ENCODE data around the gene HGS. TPM values are rescaled to one million over a fixed set of nuclear protein-coding genes. Genes with fewer than 3 reads are reported as not detected.

HGS gene
- total RNA-seq, 2 donors from 2014 or later, result 60.7 to 66.9 TPM

- TF ChIP-seq CTCF (IDR thresholded peaks at IDR 0.05) (no peak), POLR2A (IDR thresholded peaks at IDR 0.05) (peak; percentile 76 to 88 (median 88))
- Histone ChIP-seq H3K4me1 (peaks cover 19% of the 10 kb centered on the region), H3K27me3 (no peaks in the 10 kb centered on the region), H3K4me3 (peak within 1 kb of the TSS; percentile 75 to 80), H3K9me3 (no peaks in the 10 kb centered on the region), H3K36me3 (replicated peaks in 1 of 2; ENCODE audit: insufficient read depth in 1 of 2, low read depth in 2 of 2) (peaks cover 0 to 6% of the 10 kb centered on the region in 2 donors), H3K27ac (peak within 1 kb of the TSS; percentile 63 to 88 (median 79))
- 0% methylated on average over 2 to 89 of the region's 96 CpGs for WGBS, 2 donors
- ATAC-seq (peak; percentile 98), DNase-seq (peak; percentile 95 to 97 (median 96))
- intact Hi-C loops (cut with DNase I), result no loop called here
These were observed 17.2 kb upstream of the HGS start, which contains the start of the genes CCDC137 and OXLD1 for GRCh38 chr17:81666342-81667191. Gene CCDC137 (plus strand): TSS chr17:81666737. CDS start chr17:81666767, 30 bp downstream. Gene OXLD1 (minus strand): TSS chr17:81666605. CDS start chr17:81666577, 28 bp downstream.

DNA sequence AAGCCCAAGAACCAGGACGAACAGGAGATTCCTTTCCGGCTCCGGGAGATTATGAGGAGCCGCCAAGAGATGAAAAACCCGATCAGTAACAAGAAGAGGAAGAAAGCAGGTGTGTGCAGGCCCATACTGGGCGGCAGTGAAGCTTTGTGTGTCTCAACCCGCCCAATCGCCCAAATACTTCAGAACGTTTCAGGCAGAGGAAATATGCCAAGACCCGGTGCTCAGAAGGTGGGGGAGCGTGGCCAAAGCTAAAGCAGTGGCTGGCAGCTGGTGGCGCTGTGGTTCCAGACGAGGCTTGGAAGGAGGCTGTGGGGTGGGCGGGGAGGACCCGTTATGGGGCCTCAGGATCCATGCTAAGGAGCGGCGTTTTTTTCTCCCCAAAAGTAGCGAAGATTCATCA, 16.1 kb upstream of the HGS start:
- 79 to 83% methylated on average over 18 of the region's 18 CpGs for WGBS, 2 donors
- Histone ChIP-seq H3K9me3 (no peaks in the 10 kb centered on the region), H3K27ac (no peak overlapping the region), H3K36me3 (replicated peaks in 1 of 2; ENCODE audit: insufficient read depth in 1 of 2, low read depth in 2 of 2) (peaks cover 0 to 17% of the 10 kb centered on the region in 2 donors), H3K27me3 (no peaks in the 10 kb centered on the region), H3K4me1 (peaks cover 19% of the 10 kb centered on the region), H3K4me3 (no peak overlapping the region)
- TF ChIP-seq POLR2A (IDR thresholded peaks at IDR 0.05), result no peak
- intact Hi-C loops (cut with DNase I), result no loop called here
- DNase-seq, result no peak
- ATAC-seq, result no peak

- Histone ChIP-seq H3K36me3 (replicated peaks in 1 of 2; ENCODE audit: insufficient read depth in 1 of 2, low read depth in 2 of 2) (peaks cover 0 to 20% of the 10 kb centered on the region in 2 donors), H3K27ac (no peak overlapping the region), H3K4me1 (peaks cover 5% of the 10 kb centered on the region), H3K9me3 (no peaks in the 10 kb centered on the region), H3K4me3 (no peak overlapping the region), H3K27me3 (no peaks in the 10 kb centered on the region)
- ATAC-seq (no peak), DNase-seq (no peak)
- TF ChIP-seq POLR2A (IDR thresholded peaks at IDR 0.05) (no peak), CTCF (IDR thresholded peaks at IDR 0.05) (no peak)
- intact Hi-C loops (cut with DNase I), result no loop called here
- WGBS, 2 donors, result 91% methylated on average over 15 to 18 of the region's 18 CpGs
These were observed 11.3 kb upstream of the HGS start for GRCh38 chr17:81672504-81672903.

GRCh38 chr17:81672954-81673353, 10.9 kb upstream of the HGS start:
- DNase-seq (no peak), ATAC-seq (no peak)
- no peaks in the 10 kb centered on the region for H3K27me3 ChIP-seq
- H3K4me3 ChIP-seq, result no peak overlapping the region
- 88 to 96% methylated on average over 14 to 16 of the region's 16 CpGs for WGBS, 2 donors
- TF ChIP-seq POLR2A (IDR thresholded peaks at IDR 0.05), result no peak
- no peak for TF ChIP-seq CTCF (IDR thresholded peaks at IDR 0.05)
- no peaks in the 10 kb centered on the region for H3K9me3 ChIP-seq
- intact Hi-C loops (cut with DNase I), result no loop called here
- no peak overlapping the region for H3K27ac ChIP-seq
- H3K36me3 ChIP-seq (replicated peaks in 1 of 2; ENCODE audit: insufficient read depth in 1 of 2, low read depth in 2 of 2), result peaks cover 0 to 20% of the 10 kb centered on the region in 2 donors
- peaks cover under 1% of the 10 kb centered on the region for H3K4me1 ChIP-seq

DNA sequence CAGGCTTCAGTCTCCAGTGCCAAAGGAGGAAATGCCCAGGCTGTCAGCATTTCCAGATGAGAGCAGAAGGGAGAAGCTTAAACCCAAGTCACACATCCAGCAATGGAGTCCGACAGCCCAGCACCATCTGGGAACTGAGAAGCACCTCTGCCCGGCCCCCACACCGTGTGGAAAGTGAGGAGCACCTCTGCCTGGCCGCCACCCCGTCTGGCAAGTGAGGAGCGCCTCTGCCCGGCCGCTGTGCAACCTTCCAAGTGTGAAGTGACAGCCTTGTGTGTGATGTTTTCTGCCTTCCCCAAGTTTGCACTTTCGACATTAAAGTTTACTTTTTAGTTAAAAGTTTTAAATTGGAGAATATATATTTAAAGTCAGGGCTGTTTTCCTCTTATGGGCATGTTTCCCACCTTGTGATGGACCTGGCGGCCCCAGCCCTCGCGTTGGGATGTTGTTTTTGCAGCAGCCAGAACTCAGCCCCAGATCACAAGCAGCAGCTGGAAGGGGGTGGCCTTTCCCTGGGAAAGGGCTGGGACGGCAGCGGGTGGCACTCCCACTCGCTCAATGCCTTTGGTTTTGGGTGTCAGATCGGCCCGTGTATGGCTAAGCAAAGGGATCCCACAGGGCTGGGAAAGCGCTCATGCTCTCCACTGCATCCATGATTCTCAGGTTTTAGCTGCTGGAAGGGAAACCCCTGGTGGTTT, 10.1 kb upstream of the HGS start:
- H3K36me3 ChIP-seq (replicated peaks in 1 of 2; ENCODE audit: insufficient read depth in 1 of 2, low read depth in 2 of 2), result peaks cover 0 to 20% of the 10 kb centered on the region in 2 donors

More for the DNA sequence above, 10.1 kb upstream of the HGS start:
- no peak for ATAC-seq
- Histone ChIP-seq H3K9me3 (no peaks in the 10 kb centered on the region), H3K27me3 (no peaks in the 10 kb centered on the region), H3K27ac (no peak overlapping the region), H3K4me3 (no peak overlapping the region), H3K4me1 (no peaks in the 10 kb centered on the region)
- intact Hi-C loops (cut with DNase I), result no loop called here
- no peak for DNase-seq
- TF ChIP-seq POLR2A (IDR thresholded peaks at IDR 0.05) (no peak), CTCF (IDR thresholded peaks at IDR 0.05) (no peak)
- WGBS, 2 donors, result 82 to 88% methylated on average over 18 of the region's 18 CpGs

All from body of pancreas (tissue), 4 donors.